Measurements from ENCODE around the gene DOCK9.

The DOCK9 gene

DNA sequence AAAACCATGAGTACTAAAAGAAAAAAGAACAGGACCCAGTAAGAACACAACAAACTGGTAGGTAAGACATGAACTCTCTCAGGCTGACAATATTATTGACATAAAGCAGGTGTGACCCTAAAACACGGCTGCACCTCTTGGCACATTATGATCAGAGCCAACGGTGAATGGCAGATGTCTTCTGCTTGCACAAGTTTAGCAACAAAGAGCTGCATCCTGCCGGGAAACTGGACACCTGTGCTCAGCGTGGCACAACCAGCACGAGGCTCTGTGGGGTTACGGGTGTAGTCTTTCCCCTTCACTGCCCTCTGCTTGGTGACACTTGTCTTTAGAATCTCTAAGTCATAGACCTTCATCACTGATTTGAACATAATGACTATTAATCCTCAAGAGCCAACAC lies 97.9 kb downstream of the DOCK9 start:
- peaks cover 8% of the 10 kb centered on the region for H3K4me1 ChIP-seq (ENCODE audit: control insufficient read depth, insufficient read depth, low read length)
- peaks cover 33% of the 10 kb centered on the region for H3K36me3 ChIP-seq (ENCODE audit: control insufficient read depth, insufficient read depth, low read length)
- H3K4me3 ChIP-seq (ENCODE audit: low read length): no peak overlapping the region
- H3K9ac ChIP-seq (ENCODE audit: low read length): no peak overlapping the region
- no peaks in the 10 kb centered on the region for H3K27me3 ChIP-seq (ENCODE audit: control insufficient read depth, insufficient read depth, low read length)
- H3K27ac ChIP-seq (ENCODE audit: low read depth, low read length): no peak overlapping the region

DNA sequence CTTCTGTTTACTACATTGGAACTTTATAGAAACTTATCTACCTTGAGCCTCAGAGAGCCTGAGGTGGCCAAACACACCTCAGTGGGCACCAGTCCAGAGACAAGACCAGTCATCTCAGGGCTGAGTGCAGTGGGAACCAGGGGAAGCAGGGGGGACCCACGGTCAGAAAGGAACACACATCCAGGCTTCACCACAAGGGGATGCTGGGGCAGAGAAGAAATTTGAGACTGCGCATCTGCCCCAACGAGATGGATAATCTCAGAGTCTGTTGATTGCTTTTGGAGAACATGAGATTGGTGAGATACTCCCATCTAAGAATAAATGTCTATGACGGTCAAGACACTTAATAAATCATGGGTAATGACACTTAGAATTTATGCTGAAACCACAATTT lies 98.7 kb downstream of the DOCK9 start:
- Histone ChIP-seq H3K27me3 (ENCODE audit: control insufficient read depth, insufficient read depth, low read length) (no peaks in the 10 kb centered on the region), H3K4me1 (ENCODE audit: control insufficient read depth, insufficient read depth, low read length) (peaks cover 8% of the 10 kb centered on the region), H3K27ac (ENCODE audit: low read depth, low read length) (peak overlapping the region; percentile 7), H3K4me3 (ENCODE audit: low read length) (no peak overlapping the region), H3K9ac (ENCODE audit: low read length) (no peak overlapping the region), H3K36me3 (ENCODE audit: control insufficient read depth, insufficient read depth, low read length) (peaks cover 31% of the 10 kb centered on the region)

DNA sequence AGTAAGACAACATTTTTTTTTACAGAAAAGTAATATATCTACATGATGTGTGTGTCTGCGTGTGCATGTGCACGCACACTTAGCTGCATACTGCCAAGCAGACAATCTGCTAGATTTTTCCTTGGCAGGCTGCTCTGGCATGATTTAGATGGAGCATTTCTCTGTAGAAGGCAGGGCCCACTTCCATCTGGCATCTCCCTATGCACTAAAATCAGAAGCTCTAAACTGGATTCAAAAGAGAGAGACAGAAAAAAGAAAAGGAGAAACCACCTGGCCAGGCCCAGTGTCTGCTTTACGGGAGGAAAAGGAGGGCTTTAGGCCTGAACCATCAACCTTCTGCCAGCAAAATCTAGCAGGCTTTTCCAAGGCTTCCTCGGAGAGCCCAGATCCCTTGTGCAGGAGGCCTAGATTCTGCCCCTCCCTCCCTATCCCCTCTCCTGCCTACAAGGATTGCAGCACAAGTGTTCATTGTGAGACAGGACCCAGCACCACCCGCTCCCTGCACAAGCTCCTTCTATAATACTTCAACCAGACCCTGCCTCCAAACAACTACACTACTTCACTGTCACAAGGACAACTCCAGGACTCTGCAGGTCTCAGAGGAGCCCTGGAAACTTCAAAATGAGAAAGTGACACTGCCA lies 99.3 kb downstream of the DOCK9 start:
- H3K27ac ChIP-seq (ENCODE audit: low read depth, low read length): no peak overlapping the region
- no peak overlapping the region for H3K9ac ChIP-seq (ENCODE audit: low read length)
- H3K27me3 ChIP-seq (ENCODE audit: control insufficient read depth, insufficient read depth, low read length): no peaks in the 10 kb centered on the region
- no peak overlapping the region for H3K4me3 ChIP-seq (ENCODE audit: low read length)
- H3K4me1 ChIP-seq (ENCODE audit: control insufficient read depth, insufficient read depth, low read length): peaks cover 8% of the 10 kb centered on the region
- peaks cover 34% of the 10 kb centered on the region for H3K36me3 ChIP-seq (ENCODE audit: control insufficient read depth, insufficient read depth, low read length)

DNA sequence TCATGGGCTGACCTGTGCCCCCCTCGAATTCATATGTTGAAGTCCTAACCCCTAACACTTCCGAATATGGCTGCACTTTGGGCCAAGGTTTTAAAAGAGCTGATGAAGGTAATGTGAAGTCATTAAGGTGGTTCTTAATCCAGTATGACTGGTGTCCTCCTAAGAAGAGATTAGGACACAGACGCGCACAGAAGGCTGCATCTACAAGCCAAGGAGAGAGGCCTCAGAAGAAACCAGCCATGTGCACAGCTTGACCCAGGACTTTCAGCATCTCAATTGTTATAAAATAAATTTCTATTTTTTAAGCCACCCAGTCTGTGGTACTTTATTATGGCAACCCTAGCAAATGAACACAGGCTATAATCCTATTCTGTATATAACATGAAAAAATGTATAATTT lies 99.9 kb downstream of the DOCK9 start:
- H3K9ac ChIP-seq (ENCODE audit: low read length): no peak overlapping the region
- H3K27ac ChIP-seq (ENCODE audit: low read depth, low read length): no peak overlapping the region
- H3K4me3 ChIP-seq (ENCODE audit: low read length): no peak overlapping the region

DNA sequence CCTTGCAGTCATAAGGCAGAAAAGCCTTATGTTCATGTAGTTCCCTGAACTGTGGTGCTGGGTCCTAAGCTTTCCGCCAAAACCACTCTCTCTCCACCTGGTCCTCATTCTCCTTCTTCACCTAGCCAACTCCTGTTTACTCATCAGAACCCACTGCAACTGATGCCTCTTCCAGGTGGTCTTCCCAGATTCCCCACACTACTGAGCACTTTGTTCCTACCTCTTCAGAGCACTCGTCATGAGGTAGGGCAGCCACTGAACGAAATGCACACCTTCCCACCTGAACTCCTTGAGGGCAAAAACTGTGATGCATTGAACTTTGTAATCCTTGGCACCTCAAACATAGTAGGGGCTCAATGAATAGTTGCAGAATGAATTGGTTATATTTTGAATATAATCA lies 100.4 kb downstream of the DOCK9 start:
- H3K27ac ChIP-seq (ENCODE audit: low read depth, low read length): no peak overlapping the region
- peaks cover 8% of the 10 kb centered on the region for H3K4me1 ChIP-seq (ENCODE audit: control insufficient read depth, insufficient read depth, low read length)
- H3K27me3 ChIP-seq (ENCODE audit: control insufficient read depth, insufficient read depth, low read length): no peaks in the 10 kb centered on the region
- H3K4me3 ChIP-seq (ENCODE audit: low read length): no peak overlapping the region
- H3K9ac ChIP-seq (ENCODE audit: low read length): no peak overlapping the region
- peaks cover 36% of the 10 kb centered on the region for H3K36me3 ChIP-seq (ENCODE audit: control insufficient read depth, insufficient read depth, low read length)

More for the DNA sequence above, 99.9 kb downstream of the DOCK9 start:
- Histone ChIP-seq H3K36me3 (ENCODE audit: control insufficient read depth, insufficient read depth, low read length) (peaks cover 37% of the 10 kb centered on the region), H3K27me3 (ENCODE audit: control insufficient read depth, insufficient read depth, low read length) (no peaks in the 10 kb centered on the region), H3K4me1 (ENCODE audit: control insufficient read depth, insufficient read depth, low read length) (peaks cover 8% of the 10 kb centered on the region)

DNA sequence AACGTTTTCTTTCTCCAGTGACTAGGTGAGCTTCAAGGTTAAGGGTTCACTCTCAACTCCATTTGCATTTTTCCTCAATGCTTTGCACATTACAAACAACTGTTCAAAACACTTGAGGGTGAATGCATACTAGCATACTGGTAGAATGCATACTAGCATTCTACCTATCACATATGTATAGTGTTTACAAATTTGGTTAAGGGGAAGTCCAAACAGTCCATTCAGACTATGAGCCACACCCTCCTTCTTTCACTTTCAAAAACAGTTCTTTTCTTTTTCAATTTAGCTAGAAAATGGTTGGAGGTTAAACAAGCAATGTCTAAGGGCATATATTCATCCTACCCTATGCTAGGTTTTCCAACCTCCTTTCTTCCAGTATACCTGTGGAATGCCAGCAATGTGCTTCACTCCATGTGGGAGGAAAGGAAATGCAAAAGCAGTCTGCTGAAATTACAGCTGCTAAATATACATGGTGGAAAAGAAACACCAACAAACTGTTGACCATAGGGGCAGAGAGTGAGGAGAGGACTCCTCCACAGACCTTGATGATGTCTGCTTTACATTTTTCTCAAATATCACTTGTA lies 102.6 kb downstream of the DOCK9 start:
- Histone ChIP-seq H3K36me3 (ENCODE audit: control insufficient read depth, insufficient read depth, low read length) (peaks cover 28% of the 10 kb centered on the region), H3K27ac (ENCODE audit: low read depth, low read length) (no peak overlapping the region)

DNA sequence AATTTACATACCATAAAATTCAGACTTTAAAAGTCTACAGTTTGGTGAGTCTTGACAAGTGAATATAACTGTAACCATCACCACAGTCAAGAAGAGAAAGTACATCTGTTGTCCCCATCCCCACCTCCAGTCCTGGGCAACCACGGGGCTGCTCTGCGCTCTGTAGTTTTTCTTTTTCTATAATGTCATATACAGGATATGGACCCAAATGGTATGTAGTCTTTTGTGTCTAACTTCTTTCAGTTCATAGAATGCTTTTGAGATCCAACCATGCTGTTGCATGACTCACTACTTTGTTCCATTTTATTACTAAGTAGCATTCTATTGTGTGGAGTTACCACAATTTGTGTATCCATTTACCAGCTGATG lies 103.9 kb downstream of the DOCK9 start:
- Histone ChIP-seq H3K4me3 (ENCODE audit: low read length) (no peak overlapping the region), H3K27me3 (ENCODE audit: control insufficient read depth, insufficient read depth, low read length) (no peaks in the 10 kb centered on the region), H3K9ac (ENCODE audit: low read length) (no peak overlapping the region), H3K27ac (ENCODE audit: low read depth, low read length) (no peak overlapping the region), H3K4me1 (ENCODE audit: control insufficient read depth, insufficient read depth, low read length) (peaks cover 6% of the 10 kb centered on the region), H3K36me3 (ENCODE audit: control insufficient read depth, insufficient read depth, low read length) (peaks cover 28% of the 10 kb centered on the region)

More for the DNA sequence above, 102.6 kb downstream of the DOCK9 start:
- Histone ChIP-seq H3K4me1 (ENCODE audit: control insufficient read depth, insufficient read depth, low read length) (peaks cover 8% of the 10 kb centered on the region), H3K27me3 (ENCODE audit: control insufficient read depth, insufficient read depth, low read length) (no peaks in the 10 kb centered on the region), H3K4me3 (ENCODE audit: low read length) (no peak overlapping the region), H3K9ac (ENCODE audit: low read length) (no peak overlapping the region)

DNA sequence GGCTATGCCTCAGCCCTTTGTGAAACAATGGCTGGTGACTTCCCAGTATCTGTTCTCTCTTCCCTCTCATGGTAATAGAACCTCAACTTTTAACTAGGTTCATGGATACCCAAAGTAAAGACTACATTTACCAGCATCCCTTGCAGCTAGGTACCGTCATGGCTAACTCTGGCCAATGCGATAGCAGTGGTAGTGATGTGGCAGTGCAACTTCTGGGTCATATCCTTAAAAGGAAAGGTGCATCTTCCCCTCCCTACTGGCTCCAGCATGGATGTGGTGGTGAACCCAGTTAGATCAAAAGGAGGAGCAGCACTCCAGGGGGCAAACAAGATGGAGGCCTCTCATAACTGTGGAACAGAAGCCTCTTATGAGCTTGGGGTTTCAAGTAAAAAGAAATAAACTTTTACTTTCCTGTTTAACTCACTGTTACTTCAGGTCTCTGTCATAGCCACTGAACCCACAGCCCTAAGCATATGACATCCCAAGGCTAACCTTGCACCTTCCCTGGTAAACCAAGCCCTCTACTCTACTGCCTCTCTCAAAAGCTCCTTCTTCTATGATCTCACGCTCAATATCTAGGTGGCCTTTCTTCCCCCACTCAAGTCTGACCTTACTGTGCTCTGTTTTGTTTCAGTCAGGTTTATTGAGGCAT lies 104.4 kb downstream of the DOCK9 start:
- no peaks in the 10 kb centered on the region for H3K27me3 ChIP-seq (ENCODE audit: control insufficient read depth, insufficient read depth, low read length)
- no peak overlapping the region for H3K27ac ChIP-seq (ENCODE audit: low read depth, low read length)
- peaks cover 28% of the 10 kb centered on the region for H3K36me3 ChIP-seq (ENCODE audit: control insufficient read depth, insufficient read depth, low read length)
- H3K4me1 ChIP-seq (ENCODE audit: control insufficient read depth, insufficient read depth, low read length): peaks cover 1% of the 10 kb centered on the region
- H3K9ac ChIP-seq (ENCODE audit: low read length): no peak overlapping the region
- no peak overlapping the region for H3K4me3 ChIP-seq (ENCODE audit: low read length)

DNA sequence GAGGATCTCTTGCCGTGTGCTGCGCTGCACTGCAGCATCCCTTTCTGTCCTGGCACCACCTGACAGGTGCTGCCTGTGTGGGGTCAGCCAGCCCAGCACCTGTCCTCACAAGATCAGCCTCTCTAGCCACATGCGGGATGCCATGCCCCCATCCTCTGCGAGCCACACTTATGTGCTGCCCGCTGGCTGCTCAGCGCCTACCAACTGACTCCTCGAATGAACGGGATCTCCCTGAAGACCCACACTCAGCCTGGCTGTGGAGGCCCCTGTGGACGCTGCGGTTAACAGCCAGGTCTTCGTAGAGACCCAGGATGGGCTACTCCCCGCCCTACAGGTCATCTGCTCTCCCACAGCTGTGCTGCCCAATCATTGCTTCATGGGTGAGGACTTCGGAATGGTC lies 106.1 kb downstream of the DOCK9 start:
- no peak overlapping the region for H3K27ac ChIP-seq (ENCODE audit: low read depth, low read length)
- H3K9ac ChIP-seq (ENCODE audit: low read length): no peak overlapping the region
- H3K27me3 ChIP-seq (ENCODE audit: control insufficient read depth, insufficient read depth, low read length): no peaks in the 10 kb centered on the region
- H3K4me3 ChIP-seq (ENCODE audit: low read length): no peak overlapping the region
- H3K4me1 ChIP-seq (ENCODE audit: control insufficient read depth, insufficient read depth, low read length): no peaks in the 10 kb centered on the region
- H3K36me3 ChIP-seq (ENCODE audit: control insufficient read depth, insufficient read depth, low read length): peaks cover 31% of the 10 kb centered on the region

DNA sequence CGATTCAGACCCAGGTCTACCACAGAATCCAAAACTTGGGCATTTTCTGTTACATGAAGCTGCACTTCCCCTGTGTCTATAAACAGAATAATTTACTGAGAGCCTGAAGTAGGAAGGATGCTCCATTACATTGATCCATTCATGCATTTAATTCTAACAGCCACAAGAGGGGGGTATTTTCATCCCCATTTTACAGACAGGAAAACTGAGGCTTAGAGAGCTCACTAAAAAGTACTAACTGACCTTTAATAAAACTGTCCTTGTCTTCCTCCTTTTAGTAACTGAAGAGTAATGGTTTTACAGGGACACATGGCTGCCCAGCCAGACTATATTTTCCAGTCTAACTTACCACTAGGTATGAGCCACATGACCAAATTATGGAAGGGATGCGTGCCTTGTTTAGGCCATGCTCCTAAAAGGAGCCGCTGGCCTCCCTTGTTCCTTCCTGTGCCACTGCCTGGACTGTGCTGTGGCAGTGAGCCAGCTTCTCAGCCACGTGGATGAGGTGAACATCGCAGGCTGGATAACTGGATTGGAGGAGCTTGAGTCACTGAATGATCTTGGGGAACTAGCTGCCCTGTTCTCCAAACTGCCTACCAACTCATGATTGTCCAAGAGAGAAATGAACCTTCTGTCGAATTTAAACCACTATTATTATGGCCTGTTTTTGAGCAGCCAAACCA lies 108.3 kb downstream of the DOCK9 start:
- Histone ChIP-seq H3K27me3 (ENCODE audit: control insufficient read depth, insufficient read depth, low read length) (no peaks in the 10 kb centered on the region), H3K9ac (ENCODE audit: low read length) (no peak overlapping the region), H3K4me3 (ENCODE audit: low read length) (no peak overlapping the region), H3K4me1 (ENCODE audit: control insufficient read depth, insufficient read depth, low read length) (no peaks in the 10 kb centered on the region), H3K36me3 (ENCODE audit: control insufficient read depth, insufficient read depth, low read length) (peaks cover 29% of the 10 kb centered on the region), H3K27ac (ENCODE audit: low read depth, low read length) (no peak overlapping the region)

DNA sequence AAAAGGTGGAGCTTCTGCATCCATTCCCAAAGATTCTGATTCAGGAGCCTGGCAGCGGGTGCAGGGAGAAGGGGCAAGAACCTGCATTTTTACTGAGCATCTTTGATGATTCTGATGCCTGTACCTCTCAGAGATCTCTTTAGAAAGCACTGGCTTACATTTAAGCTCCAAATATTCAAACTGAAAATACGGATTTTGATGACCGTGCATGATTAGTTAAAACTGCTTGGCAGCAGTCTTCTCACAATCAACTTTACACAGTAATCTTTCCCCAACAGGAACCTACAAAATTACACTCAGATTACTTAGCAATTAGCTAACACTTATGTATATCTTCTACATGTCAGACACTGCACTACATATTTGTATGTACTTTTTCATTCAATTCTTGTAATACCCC lies 108.9 kb downstream of the DOCK9 start:
- Histone ChIP-seq H3K36me3 (ENCODE audit: control insufficient read depth, insufficient read depth, low read length) (peaks cover 24% of the 10 kb centered on the region), H3K4me1 (ENCODE audit: control insufficient read depth, insufficient read depth, low read length) (no peaks in the 10 kb centered on the region), H3K9ac (ENCODE audit: low read length) (no peak overlapping the region), H3K27me3 (ENCODE audit: control insufficient read depth, insufficient read depth, low read length) (no peaks in the 10 kb centered on the region), H3K4me3 (ENCODE audit: low read length) (no peak overlapping the region), H3K27ac (ENCODE audit: low read depth, low read length) (no peak overlapping the region)

DNA sequence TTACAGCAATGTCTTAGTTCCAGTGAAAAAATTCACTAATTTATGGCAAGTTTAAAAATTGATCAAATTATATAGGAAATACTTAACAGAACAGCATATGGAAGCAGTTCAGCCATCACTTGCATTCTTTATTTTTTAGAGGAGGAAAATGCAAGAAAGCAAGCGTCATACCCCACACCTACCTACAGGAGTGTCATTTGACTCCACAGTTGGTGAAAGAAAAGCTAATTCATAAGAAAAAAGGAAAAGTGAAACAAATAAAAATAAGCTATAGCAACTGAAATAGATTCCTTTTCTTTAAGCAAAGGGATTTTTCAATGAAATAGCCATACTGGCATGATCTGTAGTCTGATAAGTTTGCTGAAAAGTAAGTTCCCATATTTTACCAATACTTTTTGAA lies 111.0 kb downstream of the DOCK9 start:
- H3K36me3 ChIP-seq (ENCODE audit: control insufficient read depth, insufficient read depth, low read length): peaks cover 23% of the 10 kb centered on the region
- no peaks in the 10 kb centered on the region for H3K27me3 ChIP-seq (ENCODE audit: control insufficient read depth, insufficient read depth, low read length)

More for the DNA sequence above, 111.0 kb downstream of the DOCK9 start:
- Histone ChIP-seq H3K4me3 (ENCODE audit: low read length) (no peak overlapping the region), H3K9ac (ENCODE audit: low read length) (no peak overlapping the region), H3K27ac (ENCODE audit: low read depth, low read length) (no peak overlapping the region), H3K4me1 (ENCODE audit: control insufficient read depth, insufficient read depth, low read length) (no peaks in the 10 kb centered on the region)

All from rectal smooth muscle tissue (tissue), 1 donor.